GM18858 (cell line): ENCODE data around the gene TLCD1.
A peak's percentile ranks its signal among the peaks of the same experiment; 100 is the strongest.
"Not testable (repeated sequence)": the region's sequence is repeated elsewhere in the genome, so short reads cannot be mapped to it uniquely, and the experiment has no call there.

Source experiments
- ATAC-seq: cut with Tn5 transposase; IDR thresholded peaks from one replicate; pipeline ENCODE4 v1.9.1; 2021; ENCODE audit not compliant: unreplicated experiment

The TLCD1 gene

GRCh38 chr17:28729950-28730330 lies 3.9 kb upstream of the TLCD1 start:
- no peak for ATAC-seq

GRCh38 chr17:28728364-28729200 lies 2.5 kb upstream of the TLCD1 start, which contains the start of gene NEK8:
TSS of gene NEK8 (plus strand) at chr17:28728788. CDS start at chr17:28728814, 26 bp downstream.
- peak; percentile 26 for ATAC-seq

- ATAC-seq, result peak; percentile 28
These were observed 826 bp upstream of the TLCD1 start for GRCh38 chr17:28726627-28727491.

- ATAC-seq, result no peak
These were observed 290 bp downstream of the TLCD1 start for GRCh38 chr17:28725660-28726225.

- no peak for ATAC-seq
These were observed 820 bp downstream of the TLCD1 start for GRCh38 chr17:28725166-28725659.

- no peak for ATAC-seq
These were observed 1.4 kb downstream of the TLCD1 start for GRCh38 chr17:28724500-28725165.

GRCh38 chr17:28723836-28724499 lies 2.1 kb downstream of the TLCD1 start:
- not testable (repeated sequence) for ATAC-seq

- ATAC-seq, result no peak
These were observed 2.7 kb downstream of the TLCD1 start for GRCh38 chr17:28723159-28723835.

- ATAC-seq, result no peak
These were observed 3.4 kb downstream of the TLCD1 start for GRCh38 chr17:28722417-28723158.

GRCh38 chr17:28720997-28721329 lies 5.1 kb downstream of the TLCD1 start:
- ATAC-seq, result not testable (repeated sequence)

- no peak for ATAC-seq
These were observed 5.6 kb downstream of the TLCD1 start for GRCh38 chr17:28720247-28720996.

GRCh38 chr17:28719021-28719433 lies 7.0 kb downstream of the TLCD1 start:
- ATAC-seq, result no peak

- ATAC-seq, result no peak
These were observed 7.6 kb downstream of the TLCD1 start for GRCh38 chr17:28718333-28719020.

GRCh38 chr17:28717578-28718332 lies 8.3 kb downstream of the TLCD1 start, which contains the start of gene RAB34:
TSS of gene RAB34 (minus strand) at chr17:28717868. CDS start at chr17:28717266, 602 bp downstream.
- ATAC-seq, result no peak

- no peak for ATAC-seq
These were observed 9.1 kb downstream of the TLCD1 start for GRCh38 chr17:28716740-28717577.

GRCh38 chr17:28715217-28715616 lies 10.8 kb downstream of the TLCD1 start:
- no peak for ATAC-seq
